A673 (cell line): ENCODE results near the gene TFPI. TPM values are rescaled to one million over a fixed set of nuclear protein-coding genes. Genes with fewer than 3 reads are reported as not detected.

ENCODE experiments used
- BruUV-seq: library from RNA; stranded (reverse); fragments of 400-500 nt; replicated peaks from 2 replicates; lab custom pipeline; 2021; lab: Mats Ljungman, UMichigan
- CTCF ChIA-PET: fragments of 300-600 bp; sonication (Branson Sonifier 250); formaldehyde crosslinking; loops from one replicate; lab custom pipeline; 2022; ENCODE audit warnings: antibody characterized with exemption; lab: Charles Lee
- POLR2A ChIA-PET: fragments of 300-600 bp; sonication (Branson Sonifier 250); formaldehyde crosslinking; loops from one replicate; lab custom pipeline; 2022; ENCODE audit warnings: antibody characterized with exemption; ENCODE audit not compliant: low non-redundant PET; lab: Charles Lee
- DNase-seq: peaks from one replicate; pipeline ENCODE4 v3.0.0-alpha.2; 2015; ENCODE audit warnings: low spot score
- H3K27ac ChIP-seq: fragments of 200-600 bp; sonication (generic); 2 replicates; pipeline ENCODE4 v1.5.1; 2016; ENCODE audit warnings: mixed run types, low read depth, mild to moderate bottlenecking, mixed read lengths, antibody characterized with exemption, low read length; ENCODE audit not compliant: poor library complexity, severe bottlenecking
- H3K27me3 ChIP-seq: fragments of 200-600 bp; sonication (generic); replicated peaks from 2 replicates; pipeline ENCODE4 v1.6.1; 2017; ENCODE audit warnings: mixed run types, low read depth, mild to moderate bottlenecking, mixed read lengths, antibody characterized with exemption, low read length; ENCODE audit not compliant: insufficient read depth, poor library complexity
- H3K36me3 ChIP-seq: fragments of 200-600 bp; sonication (generic); 2 replicates; pipeline ENCODE4 v1.6.1; 2016; ENCODE audit warnings: mixed run types, mild to moderate bottlenecking, mixed read lengths, antibody characterized with exemption, low read length; ENCODE audit not compliant: insufficient read depth, poor library complexity, severe bottlenecking
- H3K4me1 ChIP-seq: fragments of 200-600 bp; sonication (generic); 2 replicates; pipeline ENCODE4 v1.6.1; 2017; ENCODE audit warnings: mixed run types, mild to moderate bottlenecking, mixed read lengths, antibody characterized with exemption, low read length; ENCODE audit not compliant: insufficient read depth, poor library complexity, severe bottlenecking
- H3K4me3 ChIP-seq: fragments of 200-600 bp; sonication (generic); 2 replicates; pipeline ENCODE4 v1.5.1; 2016; ENCODE audit warnings: low read depth, mixed run types, mild to moderate bottlenecking, mixed read lengths, low read length; ENCODE audit not compliant: poor library complexity, severe bottlenecking
- H3K9me3 ChIP-seq: fragments of 200-600 bp; sonication (generic); 2 replicates; pipeline ENCODE4 v1.6.1; 2016; ENCODE audit warnings: mixed run types, low read depth, mild to moderate bottlenecking, mixed read lengths, antibody characterized with exemption, low read length; ENCODE audit not compliant: poor library complexity, severe bottlenecking
- EZH2 ChIP-seq: fragments of 200-600 bp; sonication (generic); IDR thresholded peaks from 2 replicates; pipeline ENCODE4 v1.6.1; 2017; ENCODE audit warnings: borderline replicate concordance, low read depth, mild to moderate bottlenecking, mixed read lengths, antibody characterized with exemption, low read length; ENCODE audit not compliant: poor library complexity, severe bottlenecking
- intact Hi-C: fragments of 100-400 bp; cut with micrococcal nuclease; formaldehyde crosslinking; loops from one replicate; pipeline ENCODE4 v1.10.0; 2022; ENCODE audit not compliant: unreplicated experiment
- total RNA-seq: library from RNA; stranded (reverse); gene quantifications from 2 replicates; pipeline ENCODE4 v1.2.3, GENCODE V29; 2021
- TF ChIP-seq, protein P1 (sequence below): fragments of 300-800, 200-600 bp; sonication (generic); conservative IDR thresholded peaks from 2 replicates; pipeline ENCODE4 v1.5.1; 2017; ENCODE audit warnings: low read depth, mild to moderate bottlenecking, antibody characterized with exemption, low read length, moderate library complexity, mixed read lengths

Gene TFPI
- total RNA-seq, 1 experiment from 2014 or later = 36.3 TPM

DNA sequence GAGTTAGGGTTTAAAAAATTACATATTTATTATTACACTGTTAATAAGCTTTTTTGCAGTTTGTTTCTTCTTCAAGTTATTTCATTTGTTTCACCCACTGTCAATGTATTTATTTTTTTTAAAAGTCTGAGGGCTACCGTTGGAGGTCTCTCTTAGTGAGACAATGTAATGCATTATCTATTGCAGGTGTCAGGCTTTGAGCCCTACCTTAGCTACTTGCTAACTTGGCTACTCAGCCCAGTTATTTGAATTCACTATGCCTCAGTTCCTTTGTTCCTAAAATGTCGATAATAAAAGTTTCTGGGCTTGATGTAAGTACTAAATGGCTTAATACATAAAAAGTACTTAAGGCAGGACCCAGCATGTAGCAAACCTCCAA lies 458 bp upstream of the TFPI start:
- TF ChIP-seq, protein P1, sequence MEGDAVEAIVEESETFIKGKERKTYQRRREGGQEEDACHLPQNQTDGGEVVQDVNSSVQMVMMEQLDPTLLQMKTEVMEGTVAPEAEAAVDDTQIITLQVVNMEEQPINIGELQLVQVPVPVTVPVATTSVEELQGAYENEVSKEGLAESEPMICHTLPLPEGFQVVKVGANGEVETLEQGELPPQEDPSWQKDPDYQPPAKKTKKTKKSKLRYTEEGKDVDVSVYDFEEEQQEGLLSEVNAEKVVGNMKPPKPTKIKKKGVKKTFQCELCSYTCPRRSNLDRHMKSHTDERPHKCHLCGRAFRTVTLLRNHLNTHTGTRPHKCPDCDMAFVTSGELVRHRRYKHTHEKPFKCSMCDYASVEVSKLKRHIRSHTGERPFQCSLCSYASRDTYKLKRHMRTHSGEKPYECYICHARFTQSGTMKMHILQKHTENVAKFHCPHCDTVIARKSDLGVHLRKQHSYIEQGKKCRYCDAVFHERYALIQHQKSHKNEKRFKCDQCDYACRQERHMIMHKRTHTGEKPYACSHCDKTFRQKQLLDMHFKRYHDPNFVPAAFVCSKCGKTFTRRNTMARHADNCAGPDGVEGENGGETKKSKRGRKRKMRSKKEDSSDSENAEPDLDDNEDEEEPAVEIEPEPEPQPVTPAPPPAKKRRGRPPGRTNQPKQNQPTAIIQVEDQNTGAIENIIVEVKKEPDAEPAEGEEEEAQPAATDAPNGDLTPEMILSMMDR = no peak
- no peak for TF ChIP-seq EZH2
- intact Hi-C loops = no loop called here
- no peak for DNase-seq
- Histone ChIP-seq H3K27me3 (no peaks in the 10 kb centered on the region), H3K4me1 (peaks cover 12% of the 10 kb centered on the region), H3K27ac (peak overlapping the region; percentile 89), H3K36me3 (no peaks in the 10 kb centered on the region), H3K4me3 (peak overlapping the region; percentile 59), H3K9me3 (no peaks in the 10 kb centered on the region)
- ChIA-PET CTCF (no interaction called here), POLR2A (no interaction called here)
- no TSS peak for BruUV-seq

DNA sequence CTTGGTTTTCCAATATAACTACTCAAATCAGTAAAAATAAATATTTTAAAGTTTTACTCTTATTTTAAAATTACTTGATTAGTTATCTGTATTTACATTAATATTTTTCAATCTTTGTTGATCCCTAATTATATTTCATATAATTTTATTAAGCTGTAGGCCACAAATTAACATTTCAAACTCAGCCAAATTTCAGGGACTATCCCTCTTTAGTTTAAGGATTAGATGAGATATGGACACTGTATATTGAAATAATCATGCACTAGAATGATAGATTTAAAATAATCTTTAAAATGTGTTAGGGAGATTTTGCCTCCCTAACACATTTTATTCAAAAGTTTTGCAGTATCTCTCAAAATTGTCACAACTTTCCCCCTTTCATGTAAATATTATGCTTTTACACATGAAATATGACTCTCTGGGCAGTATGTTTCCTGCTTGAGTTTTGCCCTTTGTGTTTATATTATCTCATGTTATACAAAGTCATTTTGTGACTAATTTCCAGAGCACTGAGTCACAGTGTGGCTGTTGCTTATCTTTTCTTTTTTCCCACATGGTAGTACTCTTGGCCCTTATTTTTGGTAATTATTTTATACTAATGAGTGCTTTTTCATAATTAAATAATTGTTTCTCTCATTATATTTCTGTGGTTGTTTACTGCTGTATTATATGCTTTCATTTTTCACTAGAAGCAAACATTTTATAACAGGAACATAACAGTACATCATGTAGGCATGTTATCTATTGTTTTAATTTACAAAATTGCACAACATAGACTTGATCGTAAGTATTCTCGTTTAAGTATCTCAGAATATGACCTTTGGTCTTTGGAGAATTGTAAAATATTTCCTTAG lies 1.2 kb downstream of the TFPI start:
- Histone ChIP-seq H3K27me3 (no peaks in the 10 kb centered on the region), H3K36me3 (no peaks in the 10 kb centered on the region), H3K4me3 (peak overlapping the region; percentile 59), H3K27ac (peak overlapping the region; percentile 89), H3K9me3 (no peaks in the 10 kb centered on the region), H3K4me1 (peaks cover 29% of the 10 kb centered on the region)
- TF ChIP-seq, protein P1 = no peak
- TSS peak; percentile 42 for BruUV-seq
- CTCF ChIA-PET = no interaction called here
- POLR2A ChIA-PET = no interaction called here
- intact Hi-C loops = no loop called here
- DNase-seq = no peak

DNA sequence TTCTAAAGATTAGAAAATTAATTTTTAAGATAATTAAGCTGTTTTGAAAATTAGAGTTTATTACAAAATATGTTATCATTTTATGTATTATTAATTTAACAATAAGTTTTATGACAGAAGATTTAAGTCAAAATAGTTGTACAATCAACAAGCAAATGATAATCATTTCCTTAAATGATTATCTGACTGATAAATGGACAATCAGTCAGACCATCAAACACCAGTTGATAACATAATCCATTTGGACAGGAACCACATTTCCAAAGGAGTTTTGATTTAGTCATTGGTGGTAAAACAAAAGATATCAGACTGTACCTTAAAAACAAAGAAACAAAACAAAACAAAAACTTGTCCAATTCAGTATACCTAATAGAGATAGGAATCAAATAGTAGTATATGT lies 1.9 kb downstream of the TFPI start:
- POLR2A ChIA-PET = no interaction called here
- H3K4me3 ChIP-seq = peak overlapping the region; percentile 59
- no peak for DNase-seq
- intact Hi-C loops = no loop called here
- peaks cover 35% of the 10 kb centered on the region for H3K4me1 ChIP-seq
- no peak for TF ChIP-seq EZH2
- TF ChIP-seq, protein P1 = no peak
- no TSS peak for BruUV-seq
- CTCF ChIA-PET = no interaction called here
- no peaks in the 10 kb centered on the region for H3K36me3 ChIP-seq
- H3K27ac ChIP-seq = no peak overlapping the region
- no peaks in the 10 kb centered on the region for H3K9me3 ChIP-seq
- no peaks in the 10 kb centered on the region for H3K27me3 ChIP-seq
